ENCODE data around the gene RFNG.

DNA sequence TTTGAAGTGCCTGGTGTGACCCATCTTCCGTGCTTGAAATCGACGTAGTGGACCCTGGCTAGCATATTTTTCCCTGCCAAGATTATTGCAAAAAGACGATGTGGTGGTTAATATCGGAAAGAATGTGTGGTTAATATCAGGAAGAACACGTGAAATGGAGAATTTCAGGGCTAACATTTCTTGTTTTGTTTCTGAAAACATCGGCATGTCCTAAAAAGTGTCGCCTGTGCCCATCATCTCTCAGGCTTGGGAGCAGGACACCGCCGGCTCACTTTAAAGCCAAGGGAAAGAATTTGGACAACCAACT is 13.8 kb downstream of the RFNG start:
- TF ChIP-seq CEBPB (IDR thresholded peaks at IDR 0.05; ENCODE audit: low read depth, low read length) = no peak
- TF ChIP-seq, protein P1, sequence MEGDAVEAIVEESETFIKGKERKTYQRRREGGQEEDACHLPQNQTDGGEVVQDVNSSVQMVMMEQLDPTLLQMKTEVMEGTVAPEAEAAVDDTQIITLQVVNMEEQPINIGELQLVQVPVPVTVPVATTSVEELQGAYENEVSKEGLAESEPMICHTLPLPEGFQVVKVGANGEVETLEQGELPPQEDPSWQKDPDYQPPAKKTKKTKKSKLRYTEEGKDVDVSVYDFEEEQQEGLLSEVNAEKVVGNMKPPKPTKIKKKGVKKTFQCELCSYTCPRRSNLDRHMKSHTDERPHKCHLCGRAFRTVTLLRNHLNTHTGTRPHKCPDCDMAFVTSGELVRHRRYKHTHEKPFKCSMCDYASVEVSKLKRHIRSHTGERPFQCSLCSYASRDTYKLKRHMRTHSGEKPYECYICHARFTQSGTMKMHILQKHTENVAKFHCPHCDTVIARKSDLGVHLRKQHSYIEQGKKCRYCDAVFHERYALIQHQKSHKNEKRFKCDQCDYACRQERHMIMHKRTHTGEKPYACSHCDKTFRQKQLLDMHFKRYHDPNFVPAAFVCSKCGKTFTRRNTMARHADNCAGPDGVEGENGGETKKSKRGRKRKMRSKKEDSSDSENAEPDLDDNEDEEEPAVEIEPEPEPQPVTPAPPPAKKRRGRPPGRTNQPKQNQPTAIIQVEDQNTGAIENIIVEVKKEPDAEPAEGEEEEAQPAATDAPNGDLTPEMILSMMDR (conservative IDR thresholded peaks at IDR 0.05; ENCODE audit: low read depth, low read length) = no peak
- TF ChIP-seq POLR2A (IDR thresholded peaks at IDR 0.05; ENCODE audit: low read depth, low read length) = no peak
- TF ChIP-seq RFX5 (IDR thresholded peaks at IDR 0.05; ENCODE audit: low read depth, low read length) = no peak
- no peak for TF ChIP-seq BHLHE40 (IDR thresholded peaks at IDR 0.05; ENCODE audit: low read depth, low read length)
- no peak for TF ChIP-seq RAD21 (IDR thresholded peaks at IDR 0.05; ENCODE audit: low read length)
- no peak for TF ChIP-seq USF2 (IDR thresholded peaks at IDR 0.05; ENCODE audit: low read depth, low read length)
- TF ChIP-seq NFE2L2 (IDR thresholded peaks at IDR 0.05; ENCODE audit: low read depth, low read length) = no peak
- no peak for TF ChIP-seq MAFK (IDR thresholded peaks at IDR 0.05; ENCODE audit: low read depth, low read length)
- no peak for TF ChIP-seq SMC3 (IDR thresholded peaks at IDR 0.05; ENCODE audit: low read depth, low read length)
- TF ChIP-seq MXI1 (IDR thresholded peaks at IDR 0.05; ENCODE audit: borderline replicate concordance, low read depth, low read length) = no peak
- TF ChIP-seq CHD1 (IDR thresholded peaks at IDR 0.05; ENCODE audit: low read depth, low read length) = no peak
- TF ChIP-seq RCOR1 (IDR thresholded peaks at IDR 0.05; ENCODE audit: insufficient replicate concordance, low read length) = no peak
